ENCODE data around the gene MRPL38.
"Not testable (repeated sequence)": the region's sequence is repeated elsewhere in the genome, so short reads cannot be mapped to it uniquely, and the experiment has no call there.

Gene MRPL38

DNA sequence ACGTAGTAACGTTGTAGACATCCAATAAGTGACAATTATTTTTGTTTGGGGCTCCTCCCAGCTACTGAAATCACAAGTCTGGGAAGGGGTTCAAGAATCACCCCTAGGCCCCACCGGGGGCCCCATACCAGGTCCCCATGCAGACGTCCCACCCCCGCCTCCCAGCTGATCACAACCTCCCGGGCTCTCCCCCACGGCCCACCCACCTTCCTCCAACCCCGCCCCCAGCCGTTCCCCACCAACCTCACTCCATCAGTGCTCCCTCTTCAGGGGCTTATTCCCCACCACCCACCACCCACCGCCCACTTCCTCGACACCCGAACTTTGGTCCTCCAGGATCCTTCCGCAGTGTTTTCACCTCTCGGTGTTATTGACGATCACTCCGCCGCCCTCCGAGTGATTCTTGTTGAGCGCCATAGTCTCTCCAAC, 49.8 kb downstream of the MRPL38 start:
- no peak for DNase-seq (ENCODE audit: low spot score)
- Histone ChIP-seq H3K4me3 (ENCODE audit: low read length in 2 of 2) (peak overlapping the region; percentile 72 to 81), H2BK12ac (ENCODE audit: low read length) (no peak overlapping the region), H3K36me3 (replicated peaks in 1 of 2; ENCODE audit: control insufficient read depth in 2 of 2, insufficient read depth in 2 of 2, low read length in 2 of 2) (peaks cover 6 to 18% of the 10 kb centered on the region in 2 donors), H3K4me2 (ENCODE audit: insufficient read depth, low read length, poor library complexity, severe bottlenecking) (peak overlapping the region; percentile 66), H3K14ac (ENCODE audit: low read length) (no peak overlapping the region), H3K4me1 (ENCODE audit: control insufficient read depth in 2 of 2, insufficient read depth in 1 of 2, low read depth in 1 of 2, low read length in 2 of 2) (peaks cover 4 to 6% of the 10 kb centered on the region in 2 donors), H2BK120ac (ENCODE audit: low read depth, low read length) (no peak overlapping the region), H3K9me3 (replicated peaks in 1 of 2; ENCODE audit: control insufficient read depth in 2 of 2, insufficient read depth in 1 of 2, low read depth in 1 of 2, low read length in 2 of 2) (no peaks in the 10 kb centered on the region), H3K27ac (replicated peaks; ENCODE audit: low read length) (no peak overlapping the region), H2BK5ac (ENCODE audit: low read length) (no peak overlapping the region), H3K27me3 (ENCODE audit: control insufficient read depth in 3 of 3, insufficient read depth in 3 of 3, low read depth in 1 of 3, low read length in 3 of 3) (no peaks in the 10 kb centered on the region), H2BK15ac (ENCODE audit: low read length) (no peak overlapping the region), H2AFZ (ENCODE audit: low read length) (peak overlapping the region; percentile 74), H2AK5ac (ENCODE audit: low read depth, low read length) (no peak overlapping the region), H3K79me1 (ENCODE audit: low read depth, low read length) (no peaks in the 10 kb centered on the region), H4K91ac (ENCODE audit: low read depth, low read length, poor library complexity) (no peak overlapping the region), H3K4ac (ENCODE audit: low read length) (no peak overlapping the region), H3K23ac (ENCODE audit: low read depth, low read length, poor library complexity) (no peak overlapping the region), H3K9ac (ENCODE audit: low read depth, low read length, poor library complexity) (no peak overlapping the region), H4K8ac (ENCODE audit: low read depth, low read length) (no peak overlapping the region), H3K18ac (ENCODE audit: low read length) (no peak overlapping the region)
- WGBS, 2 donors (ENCODE audit: extremely low coverage in 2 of 2, insufficient read length in 2 of 2, insufficient replicate concordance in 1 of 2): no CpG with 5 or more reads among the region's 19 CpGs

DNA sequence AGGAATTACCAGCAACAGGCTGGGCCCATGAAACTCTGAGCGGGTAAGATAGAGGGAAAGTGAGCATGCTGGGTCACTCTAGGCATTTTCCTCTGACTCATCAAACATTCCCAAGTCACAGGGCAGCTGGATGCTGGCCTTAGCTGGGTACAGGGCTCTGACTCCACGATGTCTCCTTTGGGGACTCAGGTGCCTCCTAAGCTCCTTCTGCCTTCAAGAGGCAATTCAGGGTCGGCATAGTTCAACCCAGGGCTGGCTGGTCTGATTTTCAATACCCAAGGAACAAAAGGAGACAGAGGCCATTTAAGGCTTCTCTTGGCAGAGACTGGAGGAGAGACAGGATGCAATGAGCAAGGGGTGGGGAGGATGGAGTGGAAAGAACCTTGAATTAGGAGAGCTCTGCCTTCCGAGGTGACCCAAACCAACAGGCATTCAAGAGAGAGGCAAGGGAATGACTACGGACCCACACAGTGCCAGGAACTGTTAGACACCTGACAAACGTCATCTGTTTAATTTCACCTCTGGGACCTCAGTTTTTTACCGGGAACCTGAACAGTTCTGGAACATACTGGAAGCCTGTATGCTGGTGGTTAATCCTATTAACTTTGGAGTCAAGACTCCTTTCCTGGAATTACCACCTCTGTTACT, 50.5 kb downstream of the MRPL38 start:
- H3K4me3 ChIP-seq (ENCODE audit: low read length in 2 of 2): peak overlapping the region; percentile 72 to 81
- H2BK12ac ChIP-seq (ENCODE audit: low read length): no peak overlapping the region
- no peak overlapping the region for H4K8ac ChIP-seq (ENCODE audit: low read depth, low read length)
- H2AFZ ChIP-seq (ENCODE audit: low read length): no peak overlapping the region
- no peaks in the 10 kb centered on the region for H3K79me1 ChIP-seq (ENCODE audit: low read depth, low read length)
- no peak overlapping the region for H3K18ac ChIP-seq (ENCODE audit: low read length)
- no peaks in the 10 kb centered on the region for H3K27me3 ChIP-seq (ENCODE audit: control insufficient read depth in 3 of 3, insufficient read depth in 3 of 3, low read depth in 1 of 3, low read length in 3 of 3)
- H2BK120ac ChIP-seq (ENCODE audit: low read depth, low read length): no peak overlapping the region
- H3K27ac ChIP-seq (replicated peaks; ENCODE audit: low read length): peak overlapping the region; percentile 1
- no peak for DNase-seq (ENCODE audit: low spot score)
- H4K91ac ChIP-seq (ENCODE audit: low read depth, low read length, poor library complexity): no peak overlapping the region
- H3K9ac ChIP-seq (ENCODE audit: low read depth, low read length, poor library complexity): no peak overlapping the region
- no peak overlapping the region for H3K4ac ChIP-seq (ENCODE audit: low read length)
- H3K9me3 ChIP-seq (replicated peaks in 1 of 2; ENCODE audit: control insufficient read depth in 2 of 2, insufficient read depth in 1 of 2, low read depth in 1 of 2, low read length in 2 of 2): no peaks in the 10 kb centered on the region
- peak overlapping the region; percentile 66 for H3K4me2 ChIP-seq (ENCODE audit: insufficient read depth, low read length, poor library complexity, severe bottlenecking)
- peaks cover 4 to 6% of the 10 kb centered on the region in 2 donors for H3K4me1 ChIP-seq (ENCODE audit: control insufficient read depth in 2 of 2, insufficient read depth in 1 of 2, low read depth in 1 of 2, low read length in 2 of 2)
- no peak overlapping the region for H2BK5ac ChIP-seq (ENCODE audit: low read length)
- no peak overlapping the region for H3K23ac ChIP-seq (ENCODE audit: low read depth, low read length, poor library complexity)
- no peak overlapping the region for H2AK5ac ChIP-seq (ENCODE audit: low read depth, low read length)
- no peak overlapping the region for H3K14ac ChIP-seq (ENCODE audit: low read length)
- no peak overlapping the region for H2BK15ac ChIP-seq (ENCODE audit: low read length)
- no CpG with 5 or more reads among the region's 7 CpGs for WGBS, 2 donors (ENCODE audit: extremely low coverage in 2 of 2, insufficient read length in 2 of 2, insufficient replicate concordance in 1 of 2)
- peaks cover 10 to 24% of the 10 kb centered on the region in 2 donors for H3K36me3 ChIP-seq (replicated peaks in 1 of 2; ENCODE audit: control insufficient read depth in 2 of 2, insufficient read depth in 2 of 2, low read length in 2 of 2)

DNA sequence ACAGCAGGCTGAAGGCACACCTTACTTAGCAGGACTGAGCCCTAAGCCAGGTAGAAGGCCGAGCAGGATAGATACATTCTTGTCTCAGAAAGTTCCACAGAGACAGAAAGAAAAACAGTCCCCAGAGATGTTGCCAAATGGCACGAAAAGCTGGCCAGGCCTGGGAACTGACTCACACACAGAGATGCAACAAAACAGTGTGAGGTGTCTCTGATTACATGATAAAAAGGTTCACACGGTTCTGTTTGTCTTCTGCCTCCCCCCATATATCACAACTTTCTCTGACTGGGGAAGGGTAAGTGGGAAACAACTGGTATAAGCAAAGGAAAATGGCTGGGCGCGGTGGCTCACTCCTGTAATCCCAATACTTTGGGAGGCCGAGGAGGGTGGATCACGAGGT, 51.3 kb downstream of the MRPL38 start:
- no peak overlapping the region for H4K91ac ChIP-seq (ENCODE audit: low read depth, low read length, poor library complexity)
- no peaks in the 10 kb centered on the region for H3K79me1 ChIP-seq (ENCODE audit: low read depth, low read length)
- H2BK15ac ChIP-seq (ENCODE audit: low read length): no peak overlapping the region
- no peak overlapping the region for H2AK5ac ChIP-seq (ENCODE audit: low read depth, low read length)
- no CpG with 5 or more reads among the region's 7 CpGs for WGBS, 2 donors (ENCODE audit: extremely low coverage in 2 of 2, insufficient read length in 2 of 2, insufficient replicate concordance in 1 of 2)
- H3K4me3 ChIP-seq (ENCODE audit: low read length in 2 of 2): no peak overlapping the region
- H3K14ac ChIP-seq (ENCODE audit: low read length): no peak overlapping the region
- H3K9me3 ChIP-seq (replicated peaks in 1 of 2; ENCODE audit: control insufficient read depth in 2 of 2, insufficient read depth in 1 of 2, low read depth in 1 of 2, low read length in 2 of 2): no peaks in the 10 kb centered on the region
- H3K9ac ChIP-seq (ENCODE audit: low read depth, low read length, poor library complexity): no peak overlapping the region
- no peak overlapping the region for H3K27ac ChIP-seq (replicated peaks; ENCODE audit: low read length)
- no peak overlapping the region for H2BK5ac ChIP-seq (ENCODE audit: low read length)
- H3K23ac ChIP-seq (ENCODE audit: low read depth, low read length, poor library complexity): no peak overlapping the region
- H3K4ac ChIP-seq (ENCODE audit: low read length): no peak overlapping the region
- H3K27me3 ChIP-seq (ENCODE audit: control insufficient read depth in 3 of 3, insufficient read depth in 3 of 3, low read depth in 1 of 3, low read length in 3 of 3): no peaks in the 10 kb centered on the region
- H3K4me1 ChIP-seq (ENCODE audit: control insufficient read depth in 2 of 2, insufficient read depth in 1 of 2, low read depth in 1 of 2, low read length in 2 of 2): peaks cover 4 to 6% of the 10 kb centered on the region in 2 donors
- H2BK12ac ChIP-seq (ENCODE audit: low read length): no peak overlapping the region
- H3K36me3 ChIP-seq (replicated peaks in 1 of 2; ENCODE audit: control insufficient read depth in 2 of 2, insufficient read depth in 2 of 2, low read length in 2 of 2): peaks cover 13 to 32% of the 10 kb centered on the region in 2 donors
- H2AFZ ChIP-seq (ENCODE audit: low read length): no peak overlapping the region
- H3K18ac ChIP-seq (ENCODE audit: low read length): no peak overlapping the region
- no peak overlapping the region for H3K4me2 ChIP-seq (ENCODE audit: insufficient read depth, low read length, poor library complexity, severe bottlenecking)
- no peak overlapping the region for H4K8ac ChIP-seq (ENCODE audit: low read depth, low read length)
- no peak for DNase-seq (ENCODE audit: low spot score)
- H2BK120ac ChIP-seq (ENCODE audit: low read depth, low read length): no peak overlapping the region

GRCh38 chr17:75851693-75851991, 53.0 kb downstream of the MRPL38 start:
- H2AK5ac ChIP-seq (ENCODE audit: low read depth, low read length); H3K4me1 ChIP-seq (ENCODE audit: control insufficient read depth in 2 of 2, insufficient read depth in 1 of 2, low read depth in 1 of 2, low read length in 2 of 2); H3K79me1 ChIP-seq (ENCODE audit: low read depth, low read length); H3K27me3 ChIP-seq (ENCODE audit: control insufficient read depth in 3 of 3, insufficient read depth in 3 of 3, low read depth in 1 of 3, low read length in 3 of 3); H2BK120ac ChIP-seq (ENCODE audit: low read depth, low read length); H2BK12ac ChIP-seq (ENCODE audit: low read length); H3K4me2 ChIP-seq (ENCODE audit: insufficient read depth, low read length, poor library complexity, severe bottlenecking); H3K9ac ChIP-seq (ENCODE audit: low read depth, low read length, poor library complexity); H4K91ac ChIP-seq (ENCODE audit: low read depth, low read length, poor library complexity); H2BK5ac ChIP-seq (ENCODE audit: low read length); H3K23ac ChIP-seq (ENCODE audit: low read depth, low read length, poor library complexity); H3K4ac ChIP-seq (ENCODE audit: low read length); H2BK15ac ChIP-seq (ENCODE audit: low read length); H4K8ac ChIP-seq (ENCODE audit: low read depth, low read length); H3K27ac ChIP-seq (replicated peaks; ENCODE audit: low read length); H2AFZ ChIP-seq (ENCODE audit: low read length); H3K18ac ChIP-seq (ENCODE audit: low read length); H3K14ac ChIP-seq (ENCODE audit: low read length); DNase-seq (ENCODE audit: low spot score); H3K4me3 ChIP-seq (ENCODE audit: low read length in 2 of 2); H3K9me3 ChIP-seq (replicated peaks in 1 of 2; ENCODE audit: control insufficient read depth in 2 of 2, insufficient read depth in 1 of 2, low read depth in 1 of 2, low read length in 2 of 2): not testable (repeated sequence)
- H3K36me3 ChIP-seq (replicated peaks in 1 of 2; ENCODE audit: control insufficient read depth in 2 of 2, insufficient read depth in 2 of 2, low read length in 2 of 2): peaks cover 28 to 50% of the 10 kb centered on the region in 2 donors
- no CpG with 5 or more reads among the region's 15 CpGs for WGBS, 2 donors (ENCODE audit: extremely low coverage in 2 of 2, insufficient read length in 2 of 2, insufficient replicate concordance in 1 of 2)

Data from neuronal stem cell (in vitro differentiated cells).